ENCODE measurements around the gene COL19A1. TPM values are rescaled to one million over a fixed set of nuclear protein-coding genes. Genes with fewer than 3 reads are reported as not detected.

The COL19A1 gene
- polyA plus RNA-seq, 1 donor (not counting 4 experiments of a cell fraction or from before 2014, with no cell fraction given) = not detected

- H3K27me3 ChIP-seq (ENCODE audit: control insufficient read depth, extremely low read depth, insufficient read depth, low read length) = no peaks in the 10 kb centered on the region
- no peaks in the 10 kb centered on the region for H4K20me1 ChIP-seq (ENCODE audit: control insufficient read depth, extremely low read depth, insufficient read depth, low read length)
- H3K4me3 ChIP-seq (ENCODE audit: control insufficient read depth in 2 of 3, extremely low read depth in 1 of 3, insufficient read depth in 2 of 3, low read depth in 1 of 3, low read length in 3 of 3) = no peak overlapping the region
- no peaks in the 10 kb centered on the region for H3K9me3 ChIP-seq (ENCODE audit: control insufficient read depth, low read depth, low read length)
- H3K9me1 ChIP-seq (ENCODE audit: control insufficient read depth, extremely low read depth, insufficient read depth, low read length) = no peaks in the 10 kb centered on the region
- no peak for DNase-seq (ENCODE audit: low read depth, low spot score)
- no peaks in the 10 kb centered on the region for H3K79me2 ChIP-seq (ENCODE audit: control insufficient read depth, insufficient read depth, low read length)
- FAIRE-seq = no peak
- no peak overlapping the region for H3K27ac ChIP-seq (ENCODE audit: control insufficient read depth, insufficient read depth, low read length)
- no peak overlapping the region for H3K9ac ChIP-seq (ENCODE audit: control insufficient read depth, extremely low read depth, insufficient read depth, low read length)
- no peaks in the 10 kb centered on the region for H3K36me3 ChIP-seq (ENCODE audit: control insufficient read depth in 2 of 2, extremely low read depth in 1 of 2, insufficient read depth in 2 of 2, low read length in 2 of 2)
- H3K4me1 ChIP-seq (ENCODE audit: control insufficient read depth, extremely low read depth, insufficient read depth, low read length) = no peaks in the 10 kb centered on the region
- H3K4me2 ChIP-seq (ENCODE audit: control insufficient read depth, extremely low read depth, insufficient read depth, low read depth, low read length) = no peak overlapping the region
- TF ChIP-seq, protein P1, sequence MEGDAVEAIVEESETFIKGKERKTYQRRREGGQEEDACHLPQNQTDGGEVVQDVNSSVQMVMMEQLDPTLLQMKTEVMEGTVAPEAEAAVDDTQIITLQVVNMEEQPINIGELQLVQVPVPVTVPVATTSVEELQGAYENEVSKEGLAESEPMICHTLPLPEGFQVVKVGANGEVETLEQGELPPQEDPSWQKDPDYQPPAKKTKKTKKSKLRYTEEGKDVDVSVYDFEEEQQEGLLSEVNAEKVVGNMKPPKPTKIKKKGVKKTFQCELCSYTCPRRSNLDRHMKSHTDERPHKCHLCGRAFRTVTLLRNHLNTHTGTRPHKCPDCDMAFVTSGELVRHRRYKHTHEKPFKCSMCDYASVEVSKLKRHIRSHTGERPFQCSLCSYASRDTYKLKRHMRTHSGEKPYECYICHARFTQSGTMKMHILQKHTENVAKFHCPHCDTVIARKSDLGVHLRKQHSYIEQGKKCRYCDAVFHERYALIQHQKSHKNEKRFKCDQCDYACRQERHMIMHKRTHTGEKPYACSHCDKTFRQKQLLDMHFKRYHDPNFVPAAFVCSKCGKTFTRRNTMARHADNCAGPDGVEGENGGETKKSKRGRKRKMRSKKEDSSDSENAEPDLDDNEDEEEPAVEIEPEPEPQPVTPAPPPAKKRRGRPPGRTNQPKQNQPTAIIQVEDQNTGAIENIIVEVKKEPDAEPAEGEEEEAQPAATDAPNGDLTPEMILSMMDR (optimal IDR thresholded peaks at IDR 0.05 in 1 of 3, IDR thresholded peaks at IDR 0.05 in 1 of 3, conservative IDR thresholded peaks at IDR 0.05 in 1 of 3; ENCODE audit: extremely low read depth in 1 of 3, insufficient read depth in 2 of 3, low read length in 3 of 3) = no peak
- TF ChIP-seq EZH2 (IDR thresholded peaks at IDR 0.05; ENCODE audit: low read length) = no peak
- dilution Hi-C loops (cut with MboI; ENCODE audit: extremely low pct_ligation_motif_present, low sequenced_read_pairs) = no loop called here
- no peak overlapping the region for H2AFZ ChIP-seq (ENCODE audit: control insufficient read depth, low read length)
These were observed 78.8 kb downstream of the COL19A1 start for GRCh38 chr6:69945192-69945591.

DNA sequence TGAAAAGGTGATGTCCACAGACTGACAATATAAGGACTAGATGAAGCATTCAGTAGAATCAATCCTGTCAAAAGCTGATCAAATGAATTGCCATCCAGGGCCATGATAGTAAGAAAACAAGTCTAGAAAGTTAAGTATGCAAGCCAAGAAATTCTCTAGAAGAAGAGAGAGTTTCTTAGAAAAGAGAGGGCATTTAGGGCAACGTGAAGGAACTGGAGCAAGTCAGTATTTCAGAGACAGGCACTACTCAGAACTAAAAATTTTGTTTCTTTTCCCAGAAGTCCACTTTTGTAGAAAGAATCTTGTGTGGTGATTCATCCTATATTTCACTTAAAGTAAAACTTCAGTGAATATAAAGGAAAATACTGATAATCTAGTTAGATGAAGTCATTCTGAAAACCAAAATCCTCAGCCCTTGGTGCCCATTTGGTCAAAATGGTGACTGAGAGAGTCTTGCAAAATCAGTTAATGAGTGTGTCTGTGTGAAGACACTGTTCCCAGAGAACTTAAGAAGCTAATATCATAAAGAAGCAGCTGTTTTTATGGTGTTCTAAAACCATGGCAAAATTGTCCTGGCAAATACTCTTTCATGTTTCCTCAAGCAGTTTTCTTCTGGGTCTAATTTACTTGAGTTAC is 82.2 kb downstream of the COL19A1 start:
- Histone ChIP-seq H3K9me3 (ENCODE audit: control insufficient read depth, low read depth, low read length) (no peaks in the 10 kb centered on the region), H4K20me1 (ENCODE audit: control insufficient read depth, extremely low read depth, insufficient read depth, low read length) (no peaks in the 10 kb centered on the region), H3K9me1 (ENCODE audit: control insufficient read depth, extremely low read depth, insufficient read depth, low read length) (no peaks in the 10 kb centered on the region), H2AFZ (ENCODE audit: control insufficient read depth, low read length) (no peak overlapping the region), H3K9ac (ENCODE audit: control insufficient read depth, extremely low read depth, insufficient read depth, low read length) (no peak overlapping the region), H3K4me2 (ENCODE audit: control insufficient read depth, extremely low read depth, insufficient read depth, low read depth, low read length) (no peak overlapping the region), H3K27me3 (ENCODE audit: control insufficient read depth, extremely low read depth, insufficient read depth, low read length) (no peaks in the 10 kb centered on the region), H3K27ac (ENCODE audit: control insufficient read depth, insufficient read depth, low read length) (no peak overlapping the region), H3K79me2 (ENCODE audit: control insufficient read depth, insufficient read depth, low read length) (no peaks in the 10 kb centered on the region), H3K4me1 (ENCODE audit: control insufficient read depth, extremely low read depth, insufficient read depth, low read length) (no peaks in the 10 kb centered on the region), H3K36me3 (ENCODE audit: control insufficient read depth in 2 of 2, extremely low read depth in 1 of 2, insufficient read depth in 2 of 2, low read length in 2 of 2) (no peaks in the 10 kb centered on the region), H3K4me3 (ENCODE audit: control insufficient read depth in 2 of 3, extremely low read depth in 1 of 3, insufficient read depth in 2 of 3, low read depth in 1 of 3, low read length in 3 of 3) (no peak overlapping the region)
- no peak for TF ChIP-seq EZH2 (IDR thresholded peaks at IDR 0.05; ENCODE audit: low read length)
- TF ChIP-seq, protein P1 (optimal IDR thresholded peaks at IDR 0.05 in 1 of 3, IDR thresholded peaks at IDR 0.05 in 1 of 3, conservative IDR thresholded peaks at IDR 0.05 in 1 of 3; ENCODE audit: extremely low read depth in 1 of 3, insufficient read depth in 2 of 3, low read length in 3 of 3) = no peak
- DNase-seq (ENCODE audit: low read depth, low spot score) = no peak
- dilution Hi-C loops (cut with MboI; ENCODE audit: extremely low pct_ligation_motif_present, low sequenced_read_pairs) = no loop called here
- no peak for FAIRE-seq

Data from keratinocyte (primary cell).